ENCODE data around the gene GSK3B.

Gene GSK3B

GRCh38 chr3:119885746-119886530, 208.3 kb downstream of the GSK3B start:
- Histone ChIP-seq H3K79me2 (ENCODE audit: control insufficient read depth, insufficient read depth, low read length, unreplicated experiment) (no peaks in the 10 kb centered on the region), H3K4me1 (ENCODE audit: control insufficient read depth, insufficient read depth, low read length, unreplicated experiment) (no peaks in the 10 kb centered on the region), H2AFZ (ENCODE audit: low read length, unreplicated experiment) (no peak overlapping the region), H3K27me3 (ENCODE audit: insufficient read depth, low read length) (no peaks in the 10 kb centered on the region), H3K27ac (ENCODE audit: low read depth, low read length) (no peak overlapping the region), H3K36me3 (ENCODE audit: insufficient read depth, low read length) (peaks cover 18% of the 10 kb centered on the region), H3K4me3 (ENCODE audit: low read depth, low read length) (no peak overlapping the region)

GRCh38 chr3:119884161-119884557, 210.1 kb downstream of the GSK3B start:
- no peaks in the 10 kb centered on the region for H3K4me1 ChIP-seq (ENCODE audit: control insufficient read depth, insufficient read depth, low read length, unreplicated experiment)

GRCh38 chr3:119883461-119884160, 210.6 kb downstream of the GSK3B start:
- Histone ChIP-seq H3K4me1 (ENCODE audit: control insufficient read depth, insufficient read depth, low read length, unreplicated experiment) (no peaks in the 10 kb centered on the region), H2AFZ (ENCODE audit: low read length, unreplicated experiment) (no peak overlapping the region), H3K79me2 (ENCODE audit: control insufficient read depth, insufficient read depth, low read length, unreplicated experiment) (no peaks in the 10 kb centered on the region), H3K36me3 (ENCODE audit: insufficient read depth, low read length) (0 out of 2 replicates have a peak, but pooled peaks cover 8% of the 10 kb centered on the region), H3K4me3 (ENCODE audit: low read depth, low read length) (no peak overlapping the region), H3K27ac (ENCODE audit: low read depth, low read length) (no peak overlapping the region), H3K27me3 (ENCODE audit: insufficient read depth, low read length) (no peaks in the 10 kb centered on the region)

More at GRCh38 chr3:119884161-119884557, 210.1 kb downstream of the GSK3B start:
- Histone ChIP-seq H3K79me2 (ENCODE audit: control insufficient read depth, insufficient read depth, low read length, unreplicated experiment) (no peaks in the 10 kb centered on the region), H2AFZ (ENCODE audit: low read length, unreplicated experiment) (no peak overlapping the region), H3K27ac (ENCODE audit: low read depth, low read length) (no peak overlapping the region), H3K36me3 (ENCODE audit: insufficient read depth, low read length) (peaks cover 11% of the 10 kb centered on the region), H3K4me3 (ENCODE audit: low read depth, low read length) (no peak overlapping the region), H3K27me3 (ENCODE audit: insufficient read depth, low read length) (no peaks in the 10 kb centered on the region)

GRCh38 chr3:119880966-119881365, 213.3 kb downstream of the GSK3B start:
- Histone ChIP-seq H3K27me3 (ENCODE audit: insufficient read depth, low read length) (no peaks in the 10 kb centered on the region), H2AFZ (ENCODE audit: low read length, unreplicated experiment) (no peak overlapping the region), H3K27ac (ENCODE audit: low read depth, low read length) (no peak overlapping the region), H3K4me3 (ENCODE audit: low read depth, low read length) (no peak overlapping the region), H3K36me3 (ENCODE audit: insufficient read depth, low read length) (peaks cover 11% of the 10 kb centered on the region; the same call in 1 of the 2 replicates), H3K79me2 (ENCODE audit: control insufficient read depth, insufficient read depth, low read length, unreplicated experiment) (no peaks in the 10 kb centered on the region), H3K4me1 (ENCODE audit: control insufficient read depth, insufficient read depth, low read length, unreplicated experiment) (no peaks in the 10 kb centered on the region)

GRCh38 chr3:119873646-119874045, 220.6 kb downstream of the GSK3B start:
- H2AFZ ChIP-seq (ENCODE audit: low read length, unreplicated experiment): no peak overlapping the region
- H3K27ac ChIP-seq (ENCODE audit: low read depth, low read length): no peak overlapping the region
- H3K79me2 ChIP-seq (ENCODE audit: control insufficient read depth, insufficient read depth, low read length, unreplicated experiment): no peaks in the 10 kb centered on the region
- no peak overlapping the region for H3K4me3 ChIP-seq (ENCODE audit: low read depth, low read length)
- H3K36me3 ChIP-seq (ENCODE audit: insufficient read depth, low read length): peaks cover 3% of the 10 kb centered on the region
- no peaks in the 10 kb centered on the region for H3K27me3 ChIP-seq (ENCODE audit: insufficient read depth, low read length)
- no peaks in the 10 kb centered on the region for H3K4me1 ChIP-seq (ENCODE audit: control insufficient read depth, insufficient read depth, low read length, unreplicated experiment)

- H3K36me3 ChIP-seq (ENCODE audit: insufficient read depth, low read length): peaks cover 3% of the 10 kb centered on the region
- no peak overlapping the region for H3K4me3 ChIP-seq (ENCODE audit: low read depth, low read length)
- no peak overlapping the region for H2AFZ ChIP-seq (ENCODE audit: low read length, unreplicated experiment)
- H3K27me3 ChIP-seq (ENCODE audit: insufficient read depth, low read length): no peaks in the 10 kb centered on the region
- no peaks in the 10 kb centered on the region for H3K79me2 ChIP-seq (ENCODE audit: control insufficient read depth, insufficient read depth, low read length, unreplicated experiment)
- no peak overlapping the region for H3K27ac ChIP-seq (ENCODE audit: low read depth, low read length)
- no peaks in the 10 kb centered on the region for H3K4me1 ChIP-seq (ENCODE audit: control insufficient read depth, insufficient read depth, low read length, unreplicated experiment)
Measured at GRCh38 chr3:119872773-119873172, 221.5 kb downstream of the GSK3B start.

- no peaks in the 10 kb centered on the region for H3K79me2 ChIP-seq (ENCODE audit: control insufficient read depth, insufficient read depth, low read length, unreplicated experiment)
Measured at GRCh38 chr3:119871571-119871970, 222.7 kb downstream of the GSK3B start.

GRCh38 chr3:119870512-119870911, 223.7 kb downstream of the GSK3B start:
- no peaks in the 10 kb centered on the region for H3K27me3 ChIP-seq (ENCODE audit: insufficient read depth, low read length)
- no peaks in the 10 kb centered on the region; the same call in 1 of the 2 replicates for H3K36me3 ChIP-seq (ENCODE audit: insufficient read depth, low read length)
- no peaks in the 10 kb centered on the region for H3K79me2 ChIP-seq (ENCODE audit: control insufficient read depth, insufficient read depth, low read length, unreplicated experiment)
- H2AFZ ChIP-seq (ENCODE audit: low read length, unreplicated experiment): no peak overlapping the region
- H3K4me1 ChIP-seq (ENCODE audit: control insufficient read depth, insufficient read depth, low read length, unreplicated experiment): no peaks in the 10 kb centered on the region
- H3K4me3 ChIP-seq (ENCODE audit: low read depth, low read length): no peak overlapping the region
- no peak overlapping the region for H3K27ac ChIP-seq (ENCODE audit: low read depth, low read length)

More at GRCh38 chr3:119871571-119871970, 222.7 kb downstream of the GSK3B start:
- Histone ChIP-seq H3K27me3 (ENCODE audit: insufficient read depth, low read length) (no peaks in the 10 kb centered on the region), H3K36me3 (ENCODE audit: insufficient read depth, low read length) (peaks cover 2% of the 10 kb centered on the region), H3K4me3 (ENCODE audit: low read depth, low read length) (no peak overlapping the region), H2AFZ (ENCODE audit: low read length, unreplicated experiment) (no peak overlapping the region), H3K27ac (ENCODE audit: low read depth, low read length) (no peak overlapping the region), H3K4me1 (ENCODE audit: control insufficient read depth, insufficient read depth, low read length, unreplicated experiment) (no peaks in the 10 kb centered on the region)

- no peak overlapping the region for H3K27ac ChIP-seq (ENCODE audit: low read depth, low read length)
- peaks cover 27% of the 10 kb centered on the region for H3K36me3 ChIP-seq (ENCODE audit: insufficient read depth, low read length)
- no peaks in the 10 kb centered on the region for H3K79me2 ChIP-seq (ENCODE audit: control insufficient read depth, insufficient read depth, low read length, unreplicated experiment)
- no peak overlapping the region for H3K4me3 ChIP-seq (ENCODE audit: low read depth, low read length)
- no peaks in the 10 kb centered on the region for H3K4me1 ChIP-seq (ENCODE audit: control insufficient read depth, insufficient read depth, low read length, unreplicated experiment)
- H3K27me3 ChIP-seq (ENCODE audit: insufficient read depth, low read length): no peaks in the 10 kb centered on the region
- H2AFZ ChIP-seq (ENCODE audit: low read length, unreplicated experiment): no peak overlapping the region
Measured at GRCh38 chr3:119864476-119864875, 229.8 kb downstream of the GSK3B start.

- Histone ChIP-seq H3K36me3 (ENCODE audit: insufficient read depth, low read length) (peaks cover 42% of the 10 kb centered on the region), H3K79me2 (ENCODE audit: control insufficient read depth, insufficient read depth, low read length, unreplicated experiment) (no peaks in the 10 kb centered on the region), H3K4me1 (ENCODE audit: control insufficient read depth, insufficient read depth, low read length, unreplicated experiment) (no peaks in the 10 kb centered on the region), H2AFZ (ENCODE audit: low read length, unreplicated experiment) (no peak overlapping the region), H3K27ac (ENCODE audit: low read depth, low read length) (no peak overlapping the region), H3K4me3 (ENCODE audit: low read depth, low read length) (no peak overlapping the region), H3K27me3 (ENCODE audit: insufficient read depth, low read length) (no peaks in the 10 kb centered on the region)
Measured at GRCh38 chr3:119862616-119863015, 231.6 kb downstream of the GSK3B start.

- H3K4me1 ChIP-seq (ENCODE audit: control insufficient read depth, insufficient read depth, low read length, unreplicated experiment): no peaks in the 10 kb centered on the region
- H3K27me3 ChIP-seq (ENCODE audit: insufficient read depth, low read length): no peaks in the 10 kb centered on the region
- no peaks in the 10 kb centered on the region for H3K79me2 ChIP-seq (ENCODE audit: control insufficient read depth, insufficient read depth, low read length, unreplicated experiment)
- H3K4me3 ChIP-seq (ENCODE audit: low read depth, low read length): no peak overlapping the region
- H3K36me3 ChIP-seq (ENCODE audit: insufficient read depth, low read length): peaks cover 51% of the 10 kb centered on the region
- H2AFZ ChIP-seq (ENCODE audit: low read length, unreplicated experiment): no peak overlapping the region
- H3K27ac ChIP-seq (ENCODE audit: low read depth, low read length): no peak overlapping the region
Measured at GRCh38 chr3:119861681-119862080, 232.6 kb downstream of the GSK3B start.
